Muscle layer of colon (tissue), 2 donors: ENCODE results near the gene EPB41L1.

Experiments used
- H3K27ac ChIP-seq: one replicate; pipeline ENCODE4 v1.7.0; 2013; ENCODE audit warnings: low read depth, mild to moderate bottlenecking, low read length, moderate library complexity
- H3K27me3 ChIP-seq, 2 donors: one replicate each; pipeline ENCODE4 v1.7.0; 2013; ENCODE audit warnings: low read length in 2 of 2, mild to moderate bottlenecking in 2 of 2; ENCODE audit not compliant: insufficient read depth in 2 of 2, control insufficient read depth in 1 of 2
- H3K36me3 ChIP-seq: one replicate; pipeline ENCODE4 v1.7.0; 2013; ENCODE audit warnings: mild to moderate bottlenecking, low read length; ENCODE audit not compliant: insufficient read depth
- H3K4me1 ChIP-seq: one replicate; pipeline ENCODE4 v1.7.0; 2013; ENCODE audit warnings: mild to moderate bottlenecking, low read length; ENCODE audit not compliant: insufficient read depth
- H3K4me3 ChIP-seq, 2 donors: one replicate each; pipeline ENCODE4 v1.7.0; 2013; ENCODE audit warnings: low read length in 2 of 2, low read depth in 1 of 2, mild to moderate bottlenecking in 1 of 2, moderate library complexity in 1 of 2
- H3K9ac ChIP-seq: one replicate; pipeline ENCODE4 v1.7.0; 2013; ENCODE audit warnings: low read length
- H3K9me3 ChIP-seq: one replicate; pipeline ENCODE4 v1.7.0; 2013; ENCODE audit warnings: mild to moderate bottlenecking, low read length
- donor health status: abdominal sarcoma.
- donor health status: Adenocarcinoma of cecum.

The EPB41L1 gene

DNA sequence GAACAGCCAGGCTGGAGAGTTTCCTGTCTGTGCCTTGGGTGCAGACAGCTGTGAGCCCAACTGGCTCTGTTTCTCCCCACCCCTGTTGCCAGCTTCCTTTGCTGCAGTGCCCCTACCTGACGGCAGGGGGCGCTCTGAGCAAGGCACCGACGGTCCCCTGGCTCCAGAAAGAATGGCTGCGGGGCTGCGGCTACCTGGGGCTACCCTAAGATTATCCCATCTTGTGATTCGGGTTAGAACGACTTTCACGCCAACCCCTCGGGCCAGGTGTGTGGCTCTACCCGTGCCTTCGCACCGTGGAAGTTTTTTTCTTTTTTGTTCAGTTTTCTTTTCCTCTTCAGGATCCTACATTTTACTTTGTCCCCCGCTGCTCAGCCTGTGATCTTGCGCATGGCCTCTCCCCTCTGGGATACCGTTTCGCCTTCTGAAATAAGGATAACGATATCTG, 48.4 kb downstream of the EPB41L1 start:
- no peak overlapping the region for H3K4me3 ChIP-seq
- no peaks in the 10 kb centered on the region for H3K27me3 ChIP-seq
- no peak overlapping the region for H3K27ac ChIP-seq
- no peaks in the 10 kb centered on the region for H3K4me1 ChIP-seq
- no peak overlapping the region for H3K9ac ChIP-seq
- H3K9me3 ChIP-seq = no peaks in the 10 kb centered on the region
- H3K36me3 ChIP-seq = peaks cover 13% of the 10 kb centered on the region

DNA sequence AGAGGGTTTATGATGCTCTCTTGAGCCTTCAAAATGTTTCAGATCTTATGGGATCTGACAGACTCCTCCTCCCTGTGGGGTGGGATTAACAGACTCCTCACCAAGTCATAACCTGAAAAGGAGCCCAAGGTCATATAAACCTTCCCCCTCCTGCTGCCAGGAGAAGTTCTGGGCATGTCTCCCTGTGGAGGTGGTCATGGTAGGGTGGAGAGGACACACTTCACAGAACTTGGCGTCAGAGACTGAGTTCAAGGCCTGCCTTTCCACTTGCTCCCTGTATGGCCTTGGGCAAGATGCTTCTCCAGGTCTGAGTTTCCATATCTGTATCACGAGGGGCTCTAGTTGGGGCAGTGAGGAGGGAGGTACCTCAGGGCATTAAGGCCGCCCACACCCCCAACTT, 49.3 kb downstream of the EPB41L1 start:
- no peak overlapping the region for H3K27ac ChIP-seq
- H3K4me1 ChIP-seq = no peaks in the 10 kb centered on the region
- H3K9me3 ChIP-seq = no peaks in the 10 kb centered on the region
- no peaks in the 10 kb centered on the region for H3K27me3 ChIP-seq
- H3K9ac ChIP-seq = no peak overlapping the region
- H3K4me3 ChIP-seq = no peak overlapping the region
- H3K36me3 ChIP-seq = peaks cover 15% of the 10 kb centered on the region

DNA sequence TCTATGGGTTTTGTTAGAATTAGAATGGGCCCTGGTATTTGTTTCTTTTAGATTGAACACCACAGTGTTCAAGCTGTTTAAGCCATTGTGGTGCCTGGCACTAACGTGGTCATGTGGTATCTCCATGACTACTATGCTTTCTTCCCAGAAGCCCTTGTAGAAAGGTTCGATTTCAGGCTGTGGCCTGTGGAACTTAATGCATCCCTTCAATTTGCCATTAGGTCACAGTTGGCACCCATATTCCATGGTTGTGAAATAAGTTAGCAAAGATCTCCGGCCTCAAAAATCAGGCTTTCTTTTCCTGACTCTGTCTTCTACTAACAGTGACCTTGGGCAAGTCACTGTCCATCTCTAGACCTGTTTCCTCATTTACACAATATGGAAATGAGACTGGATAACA, 50.5 kb downstream of the EPB41L1 start:
- Histone ChIP-seq H3K36me3 (peaks cover 23% of the 10 kb centered on the region), H3K4me3 (no peak overlapping the region), H3K9ac (no peak overlapping the region), H3K9me3 (no peaks in the 10 kb centered on the region), H3K27me3 (no peaks in the 10 kb centered on the region), H3K27ac (no peak overlapping the region), H3K4me1 (no peaks in the 10 kb centered on the region)

DNA sequence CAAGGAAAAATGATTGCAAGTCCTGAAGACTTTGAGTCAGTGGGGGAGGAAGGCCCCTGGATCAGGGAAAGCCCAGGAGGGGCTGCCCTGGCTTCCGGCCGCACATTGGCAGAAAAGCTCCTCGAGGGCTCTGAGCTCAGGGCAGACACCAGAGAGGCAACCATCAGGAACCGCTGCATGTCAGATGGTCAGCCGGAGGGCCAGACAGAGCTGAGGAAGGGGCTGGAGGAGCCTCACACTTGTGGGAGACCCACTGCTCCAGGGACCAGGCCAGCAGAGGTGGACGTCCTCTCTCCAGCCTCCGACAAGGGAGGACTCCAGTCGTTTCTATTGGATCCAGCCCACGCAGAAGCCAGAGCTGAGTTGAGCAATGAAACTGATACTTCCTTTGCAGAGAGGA, 51.5 kb downstream of the EPB41L1 start:
- Histone ChIP-seq H3K27ac (no peak overlapping the region), H3K4me1 (no peaks in the 10 kb centered on the region), H3K9me3 (no peaks in the 10 kb centered on the region), H3K9ac (no peak overlapping the region), H3K36me3 (peaks cover 24% of the 10 kb centered on the region), H3K27me3 (no peaks in the 10 kb centered on the region), H3K4me3 (no peak overlapping the region)

DNA sequence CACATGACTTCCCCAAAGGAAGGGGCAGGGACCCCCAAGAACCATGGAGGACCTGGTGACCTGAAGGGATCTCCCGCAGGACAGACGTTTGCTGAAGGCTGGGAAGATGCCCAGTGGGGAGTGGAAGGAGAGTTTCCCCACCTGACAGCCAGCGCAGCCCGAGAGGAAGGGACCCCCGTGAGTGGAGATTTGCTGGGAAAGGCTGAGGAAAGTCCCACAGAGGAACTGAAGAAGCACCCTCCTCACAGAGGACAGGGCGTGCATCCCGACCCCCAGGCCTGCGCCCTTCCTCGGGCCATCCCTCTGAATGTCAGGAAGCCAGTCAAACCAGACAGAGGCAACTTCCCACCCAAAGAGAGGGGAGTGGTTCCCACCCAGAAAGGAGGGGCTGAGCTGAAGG, 52.1 kb downstream of the EPB41L1 start:
- H3K9me3 ChIP-seq = no peaks in the 10 kb centered on the region
- no peak overlapping the region for H3K9ac ChIP-seq
- no peaks in the 10 kb centered on the region for H3K27me3 ChIP-seq
- H3K4me3 ChIP-seq = no peak overlapping the region
- H3K36me3 ChIP-seq = peaks cover 24% of the 10 kb centered on the region
- H3K27ac ChIP-seq = no peak overlapping the region
- H3K4me1 ChIP-seq = no peaks in the 10 kb centered on the region

DNA sequence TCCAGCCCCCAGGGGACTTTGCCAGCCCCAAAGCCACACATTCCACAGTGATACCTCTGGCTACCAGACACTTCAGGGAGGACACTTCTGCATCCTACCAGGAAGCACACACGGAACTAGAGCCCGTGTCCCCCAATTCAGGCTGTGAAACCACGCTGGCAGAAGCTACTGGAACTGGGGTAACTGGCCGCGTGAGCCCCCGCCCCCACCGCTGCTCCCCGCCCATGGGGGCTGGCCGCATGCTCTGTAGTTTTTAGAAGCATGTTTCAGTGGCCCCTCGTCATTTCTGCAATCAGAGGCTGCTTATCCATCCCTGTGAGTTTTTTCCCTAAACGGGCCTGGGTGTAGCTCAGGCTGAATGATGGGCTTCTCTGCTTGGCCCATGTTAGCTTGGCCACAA, 53.1 kb downstream of the EPB41L1 start:
- H3K4me1 ChIP-seq = no peaks in the 10 kb centered on the region
- H3K36me3 ChIP-seq = peaks cover 30% of the 10 kb centered on the region
- H3K4me3 ChIP-seq = no peak overlapping the region
- H3K9ac ChIP-seq = no peak overlapping the region
- H3K27ac ChIP-seq = no peak overlapping the region
- H3K9me3 ChIP-seq = no peaks in the 10 kb centered on the region
- H3K27me3 ChIP-seq = no peaks in the 10 kb centered on the region

DNA sequence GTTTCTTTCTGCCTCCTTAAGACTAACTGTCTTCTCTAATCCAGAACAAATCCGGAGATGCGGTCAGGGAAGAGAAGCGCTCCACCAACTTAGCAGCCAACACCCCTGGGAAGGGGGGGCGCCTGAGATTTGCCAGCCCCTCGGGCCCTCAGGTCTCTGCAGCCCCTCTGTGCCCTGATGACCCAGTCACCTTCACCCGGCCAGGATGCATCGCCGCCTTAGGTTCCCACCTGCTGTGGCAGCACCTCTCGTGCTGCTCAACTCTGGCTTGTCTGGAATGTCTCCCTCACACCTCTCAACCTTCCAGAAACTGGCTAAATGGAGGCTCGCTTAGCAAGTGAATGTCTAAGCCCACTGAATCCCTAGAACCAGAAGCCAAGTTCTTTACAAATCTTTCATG, 53.7 kb downstream of the EPB41L1 start:
- peaks cover 30% of the 10 kb centered on the region for H3K36me3 ChIP-seq

DNA sequence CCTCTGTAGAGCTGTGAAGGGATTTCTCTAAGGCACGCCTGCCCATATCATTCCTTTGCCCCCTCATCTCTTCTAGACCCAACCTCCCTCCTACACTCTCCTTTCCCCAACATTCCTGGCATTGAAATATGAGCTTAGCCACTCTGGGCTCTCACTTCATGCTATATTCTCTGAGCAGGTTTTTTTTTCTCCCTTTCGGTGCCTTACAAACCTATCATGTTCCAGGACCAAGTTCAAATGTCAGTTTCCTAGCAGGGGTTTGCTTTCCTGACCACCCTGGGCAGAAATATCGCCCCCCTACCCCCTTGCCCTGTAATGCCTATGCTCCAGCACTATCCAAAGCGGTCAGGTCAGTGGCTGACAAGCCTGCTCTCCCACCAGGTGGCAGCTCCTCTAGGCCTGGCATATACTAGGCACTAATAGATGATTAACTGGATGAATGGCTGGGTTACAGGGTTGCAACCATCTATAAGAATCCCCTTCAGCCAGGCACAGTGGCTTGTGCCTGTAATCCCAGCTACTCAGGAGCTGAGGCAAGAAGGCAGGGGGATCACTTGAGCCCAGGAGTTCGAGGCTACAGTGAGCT, 56.0 kb downstream of the EPB41L1 start:
- Histone ChIP-seq H3K4me1 (no peaks in the 10 kb centered on the region), H3K36me3 (peaks cover 30% of the 10 kb centered on the region), H3K9ac (no peak overlapping the region), H3K4me3 (no peak overlapping the region), H3K27me3 (no peaks in the 10 kb centered on the region), H3K27ac (no peak overlapping the region), H3K9me3 (no peaks in the 10 kb centered on the region)

More for the DNA sequence above, 53.7 kb downstream of the EPB41L1 start:
- H3K9ac ChIP-seq = no peak overlapping the region
- H3K27ac ChIP-seq = no peak overlapping the region
- H3K4me3 ChIP-seq = no peak overlapping the region
- H3K27me3 ChIP-seq = no peaks in the 10 kb centered on the region
- no peaks in the 10 kb centered on the region for H3K4me1 ChIP-seq
- H3K9me3 ChIP-seq = no peaks in the 10 kb centered on the region

DNA sequence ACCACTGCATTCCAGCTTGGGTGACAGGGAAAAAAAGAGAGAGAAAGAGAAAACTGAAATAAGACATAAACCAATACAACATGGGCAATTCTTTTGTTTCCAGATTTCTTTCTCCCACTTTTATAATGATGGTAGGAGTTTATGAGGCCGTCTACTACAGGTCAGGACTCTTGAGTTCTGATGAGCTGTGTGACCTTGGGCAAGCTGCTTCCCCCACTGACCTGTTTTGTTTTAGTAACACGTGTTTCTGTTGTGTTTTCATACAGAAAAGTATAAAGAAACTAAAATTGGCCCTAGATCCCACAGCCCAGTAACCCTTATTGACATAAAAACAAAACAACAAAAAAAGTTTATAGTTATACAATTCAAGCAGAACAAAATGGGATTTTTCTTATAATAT, 58.8 kb downstream of the EPB41L1 start:
- Histone ChIP-seq H3K4me1 (no peaks in the 10 kb centered on the region), H3K36me3 (peaks cover 23% of the 10 kb centered on the region), H3K27ac (no peak overlapping the region), H3K27me3 (no peaks in the 10 kb centered on the region), H3K9me3 (no peaks in the 10 kb centered on the region), H3K9ac (no peak overlapping the region), H3K4me3 (no peak overlapping the region)

DNA sequence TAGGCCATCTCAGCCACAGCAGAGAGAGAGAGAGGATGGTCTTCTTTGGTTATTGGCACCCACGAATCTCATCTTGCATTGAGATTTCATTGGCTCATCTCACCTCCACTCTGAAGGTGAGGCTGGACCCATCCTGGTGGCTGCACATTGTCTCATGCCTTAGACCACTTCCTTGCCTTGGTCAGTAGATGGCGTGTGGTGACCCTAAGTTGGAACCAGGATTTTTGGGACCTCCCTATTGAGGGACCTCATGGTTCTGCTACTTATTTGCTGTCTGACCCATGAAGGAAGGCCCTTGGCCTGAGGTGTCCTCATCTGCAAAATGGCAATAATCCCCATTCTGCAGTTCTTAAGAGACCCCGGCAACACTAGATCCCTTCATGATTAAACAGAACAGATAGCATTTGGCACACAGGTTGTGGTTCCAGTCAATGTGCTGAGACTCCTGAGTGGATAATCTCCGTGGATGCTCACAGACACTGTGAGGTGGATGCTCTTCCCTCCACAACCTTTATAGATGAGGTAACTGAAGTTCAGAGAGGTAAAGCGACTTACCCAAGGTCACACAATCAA, 60.2 kb downstream of the EPB41L1 start:
- no peaks in the 10 kb centered on the region for H3K9me3 ChIP-seq
- no peaks in the 10 kb centered on the region for H3K4me1 ChIP-seq
- H3K27ac ChIP-seq = no peak overlapping the region
- no peaks in the 10 kb centered on the region for H3K27me3 ChIP-seq
- H3K9ac ChIP-seq = no peak overlapping the region
- H3K4me3 ChIP-seq = no peak overlapping the region
- H3K36me3 ChIP-seq = peaks cover 21% of the 10 kb centered on the region

DNA sequence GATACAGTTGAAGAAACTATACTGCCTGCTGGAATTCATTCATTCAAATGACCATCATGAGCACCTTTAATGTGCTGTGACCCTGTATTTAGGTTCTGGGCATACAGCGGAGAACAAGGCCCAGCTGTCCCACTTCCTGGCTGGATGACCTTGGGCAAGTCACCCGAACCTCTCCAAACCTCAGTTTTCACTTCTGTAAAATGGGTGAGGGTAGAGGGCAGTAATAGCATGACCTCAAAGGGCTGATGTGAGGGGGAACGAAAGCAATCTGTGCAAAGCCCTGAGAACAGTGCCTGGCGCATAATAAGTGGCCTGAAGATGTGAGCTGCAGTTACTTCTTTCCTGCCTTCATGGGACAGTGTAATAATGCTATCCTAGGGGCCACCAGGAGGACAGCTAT, 61.2 kb downstream of the EPB41L1 start:
- H3K36me3 ChIP-seq = peaks cover 21% of the 10 kb centered on the region
- no peaks in the 10 kb centered on the region for H3K4me1 ChIP-seq
- H3K9me3 ChIP-seq = no peaks in the 10 kb centered on the region
- H3K4me3 ChIP-seq = no peak overlapping the region
- H3K27ac ChIP-seq = no peak overlapping the region
- no peak overlapping the region for H3K9ac ChIP-seq
- H3K27me3 ChIP-seq = no peaks in the 10 kb centered on the region

DNA sequence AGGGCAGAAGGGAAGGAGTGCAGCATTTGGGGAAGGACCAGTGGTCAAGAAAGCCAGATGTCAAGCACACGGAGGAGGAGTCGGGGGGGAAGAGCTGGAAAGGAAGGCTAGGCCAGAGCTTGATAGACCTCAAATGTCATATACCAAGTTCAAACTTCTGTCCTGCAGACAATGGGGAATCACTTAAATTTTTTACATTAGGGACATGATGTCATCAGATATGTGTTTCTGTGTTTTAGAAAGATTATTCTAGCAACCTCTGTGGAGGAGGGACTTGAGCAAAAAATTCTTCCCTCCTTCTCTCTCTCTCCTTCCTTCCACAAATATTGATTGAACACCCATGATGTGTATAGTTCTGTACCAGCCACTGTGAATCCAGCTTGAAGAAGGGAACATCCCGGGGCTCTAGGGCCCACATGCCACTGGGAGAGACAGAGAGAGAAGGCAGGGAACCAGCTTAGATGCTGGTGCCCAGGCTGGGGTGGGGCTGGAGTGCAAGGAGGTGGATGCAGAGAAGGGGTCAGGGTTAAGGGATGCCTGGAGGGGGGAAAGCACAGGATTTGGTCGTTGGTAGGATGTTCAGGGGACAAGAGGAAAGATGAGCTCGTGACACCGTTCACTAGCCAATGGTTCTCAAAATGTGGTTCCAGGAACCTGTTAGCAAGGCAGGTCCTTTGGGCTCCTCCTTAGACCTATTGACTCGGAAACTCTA, 61.9 kb downstream of the EPB41L1 start:
- Histone ChIP-seq H3K4me3 (no peak overlapping the region), H3K9me3 (no peaks in the 10 kb centered on the region), H3K27ac (no peak overlapping the region), H3K4me1 (no peaks in the 10 kb centered on the region), H3K27me3 (no peaks in the 10 kb centered on the region), H3K36me3 (peaks cover 28% of the 10 kb centered on the region), H3K9ac (no peak overlapping the region)
